IPS-NIHi7 (cell line): Measurements from ENCODE around the gene LOXL3.

Experiments used
- DNase-seq: peaks from one replicate; pipeline ENCODE4 v3.0.0; 2012; ENCODE audit warnings: mixed read lengths; ENCODE audit errors: extremely low spot score

LOXL3 gene

DNA sequence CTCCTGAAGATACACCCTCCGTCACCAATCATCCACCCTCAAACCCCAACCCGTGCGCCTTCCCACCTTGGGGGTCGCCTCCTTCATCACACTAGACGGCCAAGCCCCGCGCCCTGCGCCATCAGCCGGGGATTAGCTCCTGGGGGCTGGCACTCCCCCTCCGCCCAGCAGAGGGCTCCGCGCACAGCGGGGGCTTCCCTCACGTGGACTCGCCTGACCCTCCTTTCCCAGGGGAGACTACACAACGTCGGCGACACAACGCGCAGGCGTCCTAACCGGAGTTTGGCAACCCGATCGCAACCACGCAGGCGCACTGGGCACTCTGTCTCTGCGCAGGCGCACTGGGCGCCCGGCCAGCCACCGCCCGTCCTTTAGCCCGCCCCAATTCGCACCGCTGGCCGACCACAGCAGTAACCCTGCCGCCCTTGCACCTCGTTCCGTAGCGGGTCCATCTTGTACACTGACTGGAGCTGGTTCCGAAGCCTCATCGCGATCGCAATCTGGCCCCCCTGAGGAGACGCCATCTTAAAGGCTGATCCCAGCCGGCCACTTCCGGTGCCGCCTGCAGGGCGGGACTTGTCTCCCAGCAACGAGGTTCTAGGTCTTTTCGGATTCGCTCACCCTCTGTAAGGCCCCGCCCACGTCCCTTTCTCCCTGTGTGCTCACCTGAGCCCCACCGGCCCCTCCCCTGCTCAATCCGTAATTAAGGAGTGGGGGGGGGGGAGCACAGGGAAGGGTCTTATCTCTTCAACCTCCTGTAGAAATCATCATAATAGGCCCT is 46.4 kb downstream of the LOXL3 start, which contains the start of gene PCGF1:
TSS of gene PCGF1 (minus strand) at position 551 of the 781 bp plus-strand sequence. CDS start at position 524, 27 bp downstream.
- DNase-seq, result peak; percentile 96

GRCh38 chr2:74505448-74506246 is 48.1 kb downstream of the LOXL3 start:
- DNase-seq, result no peak

- DNase-seq, result no peak
Observed at GRCh38 chr2:74504591-74504990, 49.2 kb downstream of the LOXL3 start.

DNA sequence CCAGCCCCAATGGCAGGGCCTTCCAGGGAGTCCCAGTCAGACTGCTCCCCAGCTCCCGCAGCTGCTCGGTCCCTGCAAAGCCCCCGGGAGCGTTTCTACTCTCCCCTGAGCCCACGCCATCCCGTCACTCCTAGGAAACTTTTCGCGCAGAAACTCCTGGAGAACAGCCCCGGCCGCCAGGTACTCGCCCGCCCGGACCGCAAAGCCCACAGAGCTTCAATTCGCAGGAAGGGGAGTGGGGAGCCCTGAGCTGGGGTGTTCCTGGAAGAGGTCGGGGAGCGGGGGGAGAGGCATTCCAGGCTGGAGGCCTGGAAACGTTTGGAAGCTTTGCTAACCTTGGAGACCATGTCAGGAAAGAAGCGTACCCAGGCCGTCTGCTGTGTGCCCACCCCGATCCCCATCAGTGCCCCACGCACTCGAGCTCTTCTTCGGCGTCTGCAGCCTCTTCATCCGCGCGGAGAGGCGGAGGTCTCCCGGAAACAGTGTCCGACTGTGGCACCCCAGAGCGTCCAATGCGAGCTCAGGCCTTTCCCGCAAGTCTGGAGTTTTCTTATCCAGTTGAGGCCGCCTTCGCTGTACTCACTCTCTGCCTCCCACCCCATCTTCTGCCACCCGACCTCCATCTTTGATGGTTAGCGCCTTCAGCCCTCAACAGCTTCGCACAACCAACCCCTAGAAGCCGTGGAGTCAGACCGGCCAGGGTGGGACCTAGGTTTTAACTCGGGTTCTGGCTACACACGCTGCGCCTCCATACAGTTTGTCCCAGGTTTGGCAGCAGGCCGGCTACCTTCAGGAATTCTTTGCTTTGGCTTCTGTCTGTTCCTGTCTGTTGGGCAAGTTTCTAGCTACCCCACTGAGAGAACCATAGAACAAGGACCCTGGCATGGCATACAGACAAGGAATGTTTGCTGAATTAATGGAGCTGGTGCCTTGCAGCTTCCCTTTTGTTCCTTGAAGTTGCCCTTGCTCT is 50.0 kb downstream of the LOXL3 start:
- DNase-seq, result no peak

DNA sequence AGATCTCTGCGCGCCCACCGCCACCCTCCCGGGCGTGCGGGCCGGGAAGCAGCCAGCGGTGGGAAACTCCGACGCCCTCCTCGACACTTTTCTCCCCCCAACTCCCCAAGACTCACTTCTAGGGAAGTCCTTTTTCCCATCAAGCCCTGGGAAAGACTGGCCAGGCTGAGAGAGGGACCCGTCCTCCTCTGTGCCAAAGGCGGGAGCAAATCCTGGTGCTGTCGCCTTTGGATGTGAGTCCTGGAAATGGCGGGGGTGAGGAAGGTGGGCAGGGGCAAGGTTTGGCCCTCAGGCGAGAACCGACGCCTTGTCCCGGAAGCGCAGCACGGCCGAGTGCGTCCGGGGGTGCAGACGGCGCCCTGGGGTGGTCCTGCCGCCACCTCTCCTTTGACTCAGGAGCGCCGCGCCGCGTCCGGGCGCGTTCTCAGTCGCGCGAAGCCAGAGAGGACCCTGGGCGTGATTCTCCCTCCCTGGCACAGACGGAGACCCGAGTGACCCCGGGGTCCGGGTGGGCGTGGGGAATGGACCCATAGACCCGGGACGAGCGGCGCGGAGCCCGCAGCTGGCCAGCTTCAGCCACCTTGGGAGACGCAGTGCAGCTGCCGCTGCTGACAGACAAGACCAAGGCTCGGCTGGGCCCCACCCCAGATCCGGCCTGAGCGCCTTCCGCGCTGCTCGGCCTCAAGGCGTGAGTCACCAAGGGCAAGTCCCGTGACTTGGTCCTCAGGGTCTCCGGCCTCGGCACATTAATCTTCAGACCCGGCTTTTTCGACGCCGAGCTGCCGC is 50.8 kb downstream of the LOXL3 start:
- peak; percentile 70 for DNase-seq

- no peak for DNase-seq
Observed at GRCh38 chr2:74502147-74502719, 51.5 kb downstream of the LOXL3 start.

GRCh38 chr2:74501335-74502071 is 52.2 kb downstream of the LOXL3 start:
- DNase-seq, result peak; percentile 22

DNA sequence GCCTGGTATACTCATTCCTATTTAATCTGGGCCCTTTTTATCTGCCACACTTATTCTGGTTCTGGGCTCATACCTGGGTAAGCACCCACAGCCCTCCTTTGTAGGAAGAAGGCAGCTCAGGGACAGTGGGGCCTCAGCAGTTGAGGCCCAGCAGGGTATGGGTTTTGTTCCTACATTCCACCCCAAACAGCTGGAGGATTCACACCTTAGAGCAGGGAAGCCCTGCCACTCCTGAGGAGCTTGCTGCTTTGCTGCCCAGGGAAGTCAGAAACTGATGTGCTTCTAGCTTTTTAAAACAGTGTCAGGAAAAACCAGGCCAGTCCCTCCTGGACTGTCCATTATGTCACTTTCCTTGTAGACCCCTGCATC is 53.2 kb downstream of the LOXL3 start:
- DNase-seq, result no peak

DNA sequence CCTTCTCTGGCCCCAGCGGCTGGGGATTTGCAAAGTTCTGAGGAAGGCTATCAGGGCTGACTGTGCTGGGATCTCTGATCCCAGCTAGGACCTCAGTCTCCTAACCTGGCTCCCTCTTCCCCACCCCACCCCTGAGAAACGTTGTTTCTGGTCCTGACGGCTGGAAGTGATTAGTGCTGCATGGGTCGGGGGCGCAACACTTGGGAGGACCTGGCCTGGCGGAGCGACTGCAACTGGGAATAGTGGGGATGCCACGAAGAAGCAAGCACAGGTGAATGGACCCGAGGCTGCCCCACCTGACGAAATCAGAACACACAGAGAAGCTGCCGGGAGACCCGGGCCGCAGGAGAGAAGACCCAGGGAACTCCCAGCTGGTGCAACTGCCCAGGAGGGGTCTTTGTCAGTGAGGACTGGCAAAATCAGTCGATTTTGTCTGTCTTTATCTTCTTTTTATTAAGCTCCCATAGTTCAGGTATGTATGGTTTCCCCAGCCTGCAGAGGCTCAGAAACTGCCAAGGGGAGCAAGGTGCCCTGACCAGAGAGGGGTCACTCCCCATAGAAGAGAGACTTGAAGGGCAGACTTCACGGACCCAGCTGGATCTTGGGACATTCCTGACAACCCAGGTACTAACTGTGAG is 53.7 kb downstream of the LOXL3 start:
- DNase-seq, result no peak

GRCh38 chr2:74499267-74499939 is 54.3 kb downstream of the LOXL3 start, which contains the start of gene LBX2:
TSS of gene LBX2 (minus strand) at chr2:74499603. CDS start at chr2:74499537, 66 bp downstream.
- DNase-seq, result peak; percentile 29

DNA sequence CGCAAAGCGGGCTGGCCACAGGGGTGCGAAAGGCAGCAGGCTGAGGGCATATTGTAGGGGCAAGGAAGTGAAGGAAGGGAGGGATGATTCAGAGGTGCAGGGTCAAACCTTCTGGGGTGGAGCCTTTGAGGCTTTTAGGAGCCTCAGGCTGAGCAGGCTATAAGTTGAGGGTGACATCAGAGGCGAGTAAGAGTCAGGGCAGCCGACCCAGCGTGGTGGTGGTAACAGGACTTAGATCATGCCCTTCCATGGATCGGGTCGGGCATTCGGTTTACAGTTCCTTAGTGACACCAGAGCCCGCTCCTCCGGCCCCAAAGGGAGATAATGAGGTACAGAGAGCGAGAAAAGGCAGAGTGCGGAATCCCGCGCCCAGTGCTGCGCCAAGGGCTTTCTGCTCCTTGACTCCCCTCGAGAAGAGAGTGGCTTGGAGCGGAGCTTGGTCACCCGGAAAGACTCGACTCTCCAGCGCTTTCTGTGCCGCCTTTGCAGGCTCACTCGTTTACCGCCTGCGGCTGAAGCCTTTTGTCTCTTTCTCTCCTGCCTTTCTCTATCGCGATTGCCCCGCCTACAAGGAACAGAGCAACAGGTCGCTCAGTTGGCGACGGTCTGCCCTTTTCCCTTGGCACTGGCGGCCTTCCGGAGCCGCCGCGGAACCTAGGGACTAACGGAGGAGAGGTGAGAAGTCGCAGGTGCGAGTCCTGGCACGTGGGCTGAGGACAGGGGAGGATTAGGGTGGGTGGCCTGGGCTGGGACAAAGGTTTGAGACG is 55.1 kb downstream of the LOXL3 start:
- peak; percentile 45 for DNase-seq

- DNase-seq, result peak; percentile 37
Observed at GRCh38 chr2:74497777-74498499, 55.8 kb downstream of the LOXL3 start.

DNA sequence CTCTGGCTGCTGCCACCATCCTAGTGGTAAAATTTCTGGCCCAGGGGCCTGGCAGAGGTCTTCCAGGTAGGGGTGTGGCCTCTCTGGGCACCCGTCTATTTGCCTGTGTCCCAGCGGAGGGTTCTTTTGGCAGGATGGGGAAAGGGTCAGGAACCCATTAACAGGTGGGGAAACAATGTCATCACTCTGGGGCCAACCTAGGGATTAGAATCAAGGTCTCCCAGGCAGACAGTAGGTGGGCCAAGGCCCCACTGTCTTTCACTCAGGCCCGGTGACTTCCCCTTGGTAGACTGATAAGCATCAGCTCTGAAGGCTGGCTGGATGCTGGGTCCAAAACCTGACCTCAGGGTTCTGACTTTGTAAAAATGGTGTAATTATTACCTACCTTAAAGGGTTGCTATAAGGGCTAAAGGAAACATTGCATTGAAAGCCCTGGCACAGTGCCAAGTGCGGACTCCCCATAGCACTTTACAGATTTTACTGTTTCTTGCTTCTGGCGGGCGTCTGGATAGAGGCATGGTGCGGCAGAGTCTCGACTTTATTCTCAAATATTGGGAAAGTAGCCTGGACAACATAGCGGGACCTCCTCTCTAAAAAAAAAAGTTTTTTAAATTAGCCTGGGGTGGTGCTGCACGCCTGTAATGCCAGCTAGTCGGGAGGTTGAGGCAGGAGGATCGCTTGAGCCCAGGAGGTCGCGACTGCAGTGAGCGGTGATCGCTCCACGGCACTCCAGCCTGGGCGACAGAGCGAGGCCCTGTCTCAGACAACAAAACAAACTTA is 56.6 kb downstream of the LOXL3 start:
- no peak for DNase-seq

- no peak for DNase-seq
Observed at GRCh38 chr2:74495440-74495839, 58.3 kb downstream of the LOXL3 start.

DNA sequence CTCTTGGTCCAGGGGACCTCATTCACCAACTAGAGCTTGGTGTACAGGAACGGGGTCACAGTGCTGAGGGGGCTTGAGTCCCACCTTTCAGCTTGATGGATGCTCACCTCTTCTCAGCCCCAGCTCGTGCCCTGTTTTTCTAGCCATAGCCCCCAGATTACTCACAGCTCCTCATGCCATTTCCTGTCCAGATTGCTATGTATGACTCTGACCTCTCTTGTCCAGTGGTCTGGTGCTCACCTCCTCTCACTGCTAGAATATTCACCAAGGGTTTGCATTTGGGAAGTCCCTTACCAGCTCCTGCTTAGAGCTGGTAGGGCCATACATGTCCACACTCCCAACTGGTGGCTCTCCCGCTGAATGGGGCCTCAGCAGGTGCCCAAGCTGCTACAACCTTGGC is 60.2 kb downstream of the LOXL3 start:
- no peak for DNase-seq
